ENCODE measurements around the gene TTC28.
"Not testable (repeated sequence)": the region's sequence is repeated elsewhere in the genome, so short reads cannot be mapped to it uniquely, and the experiment has no call there.

The TTC28 gene

GRCh38 chr22:28563636-28564035 is 116.0 kb downstream of the TTC28 start:
- Histone ChIP-seq H3K4me1 (ENCODE audit: control insufficient read depth in 2 of 2, insufficient read depth in 2 of 2, low read length in 2 of 2) (no peaks in the 10 kb centered on the region), H3K27ac (ENCODE audit: low read depth in 2 of 2, low read length in 2 of 2) (no peak overlapping the region), H3K9ac (ENCODE audit: low read depth in 1 of 2, low read length in 2 of 2) (no peak overlapping the region), H3K36me3 (ENCODE audit: control insufficient read depth in 2 of 2, insufficient read depth in 2 of 2, low read length in 2 of 2) (no peaks in the 10 kb centered on the region), H3K4me3 (ENCODE audit: low read length in 2 of 2) (no peak overlapping the region), H3K9me3 (ENCODE audit: control insufficient read depth in 2 of 2, low read length in 2 of 2) (no peaks in the 10 kb centered on the region), H3K27me3 (ENCODE audit: control insufficient read depth in 2 of 2, insufficient read depth in 2 of 2, low read length in 2 of 2) (no peaks in the 10 kb centered on the region)

DNA sequence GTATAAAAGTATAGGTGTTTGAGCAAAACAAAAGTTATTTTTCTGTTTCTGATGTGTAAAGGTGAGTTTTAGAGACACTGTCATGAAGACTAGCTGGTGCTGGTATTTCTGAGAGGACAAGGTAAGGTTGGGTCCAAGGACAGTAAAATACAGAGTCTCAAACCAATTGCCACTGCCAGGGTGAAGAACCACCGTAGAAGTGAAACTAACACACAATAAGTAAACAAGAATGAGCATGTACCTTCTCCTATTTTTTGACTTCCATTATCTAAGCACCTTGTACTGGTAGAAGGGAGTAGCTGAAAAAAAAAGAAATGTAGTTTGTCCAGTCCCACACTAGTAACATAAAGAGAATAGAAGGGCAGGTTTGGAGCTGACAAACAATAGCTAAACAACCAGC is 117.3 kb downstream of the TTC28 start:
- no peaks in the 10 kb centered on the region for H3K27me3 ChIP-seq (ENCODE audit: control insufficient read depth in 2 of 2, insufficient read depth in 2 of 2, low read length in 2 of 2)
- H3K9me3 ChIP-seq (ENCODE audit: control insufficient read depth in 2 of 2, low read length in 2 of 2): no peaks in the 10 kb centered on the region
- no peak overlapping the region for H3K27ac ChIP-seq (ENCODE audit: low read depth in 2 of 2, low read length in 2 of 2)
- H3K4me1 ChIP-seq (ENCODE audit: control insufficient read depth in 2 of 2, insufficient read depth in 2 of 2, low read length in 2 of 2): no peaks in the 10 kb centered on the region
- no peak overlapping the region for H3K9ac ChIP-seq (ENCODE audit: low read depth in 1 of 2, low read length in 2 of 2)
- H3K36me3 ChIP-seq (ENCODE audit: control insufficient read depth in 2 of 2, insufficient read depth in 2 of 2, low read length in 2 of 2): no peaks in the 10 kb centered on the region
- no peak overlapping the region for H3K4me3 ChIP-seq (ENCODE audit: low read length in 2 of 2)

- not testable (repeated sequence) for H3K9ac ChIP-seq (ENCODE audit: low read depth in 1 of 2, low read length in 2 of 2); H3K27ac ChIP-seq (ENCODE audit: low read depth in 2 of 2, low read length in 2 of 2)
These were observed 118.9 kb downstream of the TTC28 start for GRCh38 chr22:28560743-28561101.

GRCh38 chr22:28560046-28560742 is 119.4 kb downstream of the TTC28 start:
- no peak overlapping the region for H3K4me3 ChIP-seq (ENCODE audit: low read length in 2 of 2)
- no peaks in the 10 kb centered on the region for H3K4me1 ChIP-seq (ENCODE audit: control insufficient read depth in 2 of 2, insufficient read depth in 2 of 2, low read length in 2 of 2)
- no peaks in the 10 kb centered on the region for H3K27me3 ChIP-seq (ENCODE audit: control insufficient read depth in 2 of 2, insufficient read depth in 2 of 2, low read length in 2 of 2)
- H3K9me3 ChIP-seq (ENCODE audit: control insufficient read depth in 2 of 2, low read length in 2 of 2): no peaks in the 10 kb centered on the region
- no peak overlapping the region for H3K27ac ChIP-seq (ENCODE audit: low read depth in 2 of 2, low read length in 2 of 2)
- H3K9ac ChIP-seq (ENCODE audit: low read depth in 1 of 2, low read length in 2 of 2): no peak overlapping the region
- no peaks in the 10 kb centered on the region for H3K36me3 ChIP-seq (ENCODE audit: control insufficient read depth in 2 of 2, insufficient read depth in 2 of 2, low read length in 2 of 2)

More at GRCh38 chr22:28560743-28561101, 118.9 kb downstream of the TTC28 start:
- H3K27me3 ChIP-seq (ENCODE audit: control insufficient read depth in 2 of 2, insufficient read depth in 2 of 2, low read length in 2 of 2); H3K9me3 ChIP-seq (ENCODE audit: control insufficient read depth in 2 of 2, low read length in 2 of 2); H3K4me3 ChIP-seq (ENCODE audit: low read length in 2 of 2); H3K36me3 ChIP-seq (ENCODE audit: control insufficient read depth in 2 of 2, insufficient read depth in 2 of 2, low read length in 2 of 2); H3K4me1 ChIP-seq (ENCODE audit: control insufficient read depth in 2 of 2, insufficient read depth in 2 of 2, low read length in 2 of 2): not testable (repeated sequence)

- H3K27me3 ChIP-seq (ENCODE audit: control insufficient read depth in 2 of 2, insufficient read depth in 2 of 2, low read length in 2 of 2): no peaks in the 10 kb centered on the region
- H3K36me3 ChIP-seq (ENCODE audit: control insufficient read depth in 2 of 2, insufficient read depth in 2 of 2, low read length in 2 of 2): no peaks in the 10 kb centered on the region
- H3K27ac ChIP-seq (ENCODE audit: low read depth in 2 of 2, low read length in 2 of 2): no peak overlapping the region
- H3K9ac ChIP-seq (ENCODE audit: low read depth in 1 of 2, low read length in 2 of 2): no peak overlapping the region
- no peak overlapping the region for H3K4me3 ChIP-seq (ENCODE audit: low read length in 2 of 2)
- H3K9me3 ChIP-seq (ENCODE audit: control insufficient read depth in 2 of 2, low read length in 2 of 2): no peaks in the 10 kb centered on the region
- no peaks in the 10 kb centered on the region for H3K4me1 ChIP-seq (ENCODE audit: control insufficient read depth in 2 of 2, insufficient read depth in 2 of 2, low read length in 2 of 2)
These were observed 122.5 kb downstream of the TTC28 start for GRCh38 chr22:28557184-28557583.

DNA sequence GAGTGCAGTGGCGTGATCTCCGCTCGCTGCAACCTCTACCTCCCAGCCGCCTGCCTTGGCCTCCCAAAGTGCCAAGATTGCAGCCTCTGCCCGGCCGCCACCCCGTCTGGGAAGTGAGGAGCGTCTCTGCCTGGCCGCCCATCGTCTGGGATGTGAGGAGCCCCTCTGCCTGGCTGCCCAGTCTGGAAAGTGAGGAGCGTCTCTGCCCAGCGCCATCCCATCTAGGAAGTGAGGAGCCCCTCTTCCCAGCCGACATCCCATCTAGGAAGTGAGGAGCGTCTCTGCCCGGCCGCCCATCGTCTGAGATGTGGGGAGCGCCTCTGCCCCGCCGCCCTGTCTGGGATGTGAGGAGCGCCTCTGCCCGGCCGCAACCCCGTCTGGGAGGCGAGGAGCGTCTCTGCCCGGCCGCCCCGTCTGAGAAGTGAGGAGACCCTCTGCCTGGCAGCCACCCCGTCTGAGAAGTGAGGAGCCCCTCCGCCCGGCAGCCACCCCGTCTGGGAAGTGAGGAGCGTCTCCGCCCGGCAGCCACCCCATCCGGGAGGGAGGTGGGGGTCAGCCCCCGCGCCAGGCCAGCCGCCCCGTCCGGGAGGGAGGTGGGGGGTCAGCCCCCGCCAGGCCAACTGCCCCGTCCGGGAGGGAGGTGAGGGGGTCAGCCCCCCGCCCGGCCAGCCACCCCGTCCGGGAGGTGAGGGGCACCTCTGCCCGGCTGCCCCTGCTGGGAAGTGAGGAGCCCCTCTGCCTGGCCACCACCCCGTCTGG is 126.4 kb downstream of the TTC28 start:
- not testable (repeated sequence) for H3K36me3 ChIP-seq (ENCODE audit: control insufficient read depth in 2 of 2, insufficient read depth in 2 of 2, low read length in 2 of 2); H3K4me3 ChIP-seq (ENCODE audit: low read length in 2 of 2); H3K9me3 ChIP-seq (ENCODE audit: control insufficient read depth in 2 of 2, low read length in 2 of 2); H3K27ac ChIP-seq (ENCODE audit: low read depth in 2 of 2, low read length in 2 of 2); H3K9ac ChIP-seq (ENCODE audit: low read depth in 1 of 2, low read length in 2 of 2); H3K27me3 ChIP-seq (ENCODE audit: control insufficient read depth in 2 of 2, insufficient read depth in 2 of 2, low read length in 2 of 2); H3K4me1 ChIP-seq (ENCODE audit: control insufficient read depth in 2 of 2, insufficient read depth in 2 of 2, low read length in 2 of 2)

DNA sequence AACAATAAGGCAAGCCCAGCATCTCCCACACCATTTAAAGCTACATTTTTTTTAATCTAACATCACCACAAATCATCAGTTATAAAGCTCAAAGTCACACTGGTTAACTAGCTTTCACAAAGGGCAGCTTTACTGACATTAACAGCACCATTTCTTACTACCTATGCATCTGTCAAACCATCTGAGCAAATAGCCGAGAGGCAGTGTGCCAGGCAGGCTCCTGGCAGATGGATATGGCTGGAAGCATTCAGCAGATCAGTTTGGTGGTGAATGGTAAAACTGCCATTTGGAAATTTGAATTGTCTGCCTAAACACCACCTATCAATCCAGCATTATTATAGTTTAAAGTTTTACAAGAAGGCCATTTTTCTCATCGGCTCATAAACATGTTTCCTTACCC is 131.2 kb downstream of the TTC28 start:
- no peaks in the 10 kb centered on the region for H3K4me1 ChIP-seq (ENCODE audit: control insufficient read depth in 2 of 2, insufficient read depth in 2 of 2, low read length in 2 of 2)
- H3K9ac ChIP-seq (ENCODE audit: low read depth in 1 of 2, low read length in 2 of 2): no peak overlapping the region
- no peaks in the 10 kb centered on the region for H3K27me3 ChIP-seq (ENCODE audit: control insufficient read depth in 2 of 2, insufficient read depth in 2 of 2, low read length in 2 of 2)
- no peaks in the 10 kb centered on the region for H3K36me3 ChIP-seq (ENCODE audit: control insufficient read depth in 2 of 2, insufficient read depth in 2 of 2, low read length in 2 of 2)
- no peaks in the 10 kb centered on the region for H3K9me3 ChIP-seq (ENCODE audit: control insufficient read depth in 2 of 2, low read length in 2 of 2)
- H3K4me3 ChIP-seq (ENCODE audit: low read length in 2 of 2): no peak overlapping the region
- no peak overlapping the region for H3K27ac ChIP-seq (ENCODE audit: low read depth in 2 of 2, low read length in 2 of 2)

DNA sequence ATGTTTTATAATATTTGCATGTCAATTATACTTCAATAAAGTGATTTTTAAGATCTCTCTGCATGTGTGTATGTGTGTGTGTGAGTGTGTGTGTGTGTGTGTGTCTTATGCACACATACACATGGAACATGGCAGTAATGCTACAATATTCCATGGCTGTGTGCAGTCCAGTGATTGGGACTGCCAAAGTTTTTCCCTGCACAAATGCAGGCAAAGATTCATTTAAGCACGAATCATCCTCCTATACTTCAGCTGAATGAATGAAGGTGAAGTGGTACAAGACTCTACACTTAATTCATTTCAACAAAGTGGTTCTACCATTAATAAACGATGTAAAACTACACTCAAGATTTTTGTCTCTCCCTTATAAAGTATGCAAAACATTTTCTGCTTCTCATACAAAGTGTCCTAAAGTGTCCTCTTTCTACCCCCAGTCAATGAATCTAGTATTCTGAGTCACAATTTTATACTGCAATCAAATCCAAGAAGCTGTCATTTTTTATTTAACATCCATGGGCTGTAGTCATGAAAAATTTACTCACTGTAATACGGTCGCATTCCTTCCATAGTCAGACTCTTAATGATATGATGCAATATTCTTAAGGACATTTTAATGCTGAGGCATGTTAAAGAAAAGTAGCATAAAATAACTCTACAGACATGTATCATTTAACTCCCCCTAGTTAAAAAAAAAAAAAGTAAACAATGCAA is 132.4 kb downstream of the TTC28 start:
- Histone ChIP-seq H3K27me3 (ENCODE audit: control insufficient read depth in 2 of 2, insufficient read depth in 2 of 2, low read length in 2 of 2) (no peaks in the 10 kb centered on the region), H3K36me3 (ENCODE audit: control insufficient read depth in 2 of 2, insufficient read depth in 2 of 2, low read length in 2 of 2) (no peaks in the 10 kb centered on the region), H3K4me3 (ENCODE audit: low read length in 2 of 2) (no peak overlapping the region), H3K4me1 (ENCODE audit: control insufficient read depth in 2 of 2, insufficient read depth in 2 of 2, low read length in 2 of 2) (no peaks in the 10 kb centered on the region), H3K9ac (ENCODE audit: low read depth in 1 of 2, low read length in 2 of 2) (no peak overlapping the region), H3K27ac (ENCODE audit: low read depth in 2 of 2, low read length in 2 of 2) (no peak overlapping the region), H3K9me3 (ENCODE audit: control insufficient read depth in 2 of 2, low read length in 2 of 2) (no peaks in the 10 kb centered on the region)

GRCh38 chr22:28544431-28544868 is 135.2 kb downstream of the TTC28 start:
- no peaks in the 10 kb centered on the region for H3K36me3 ChIP-seq (ENCODE audit: control insufficient read depth in 2 of 2, insufficient read depth in 2 of 2, low read length in 2 of 2)
- no peak overlapping the region for H3K4me3 ChIP-seq (ENCODE audit: low read length in 2 of 2)
- H3K9me3 ChIP-seq (ENCODE audit: control insufficient read depth in 2 of 2, low read length in 2 of 2): no peaks in the 10 kb centered on the region
- no peaks in the 10 kb centered on the region for H3K27me3 ChIP-seq (ENCODE audit: control insufficient read depth in 2 of 2, insufficient read depth in 2 of 2, low read length in 2 of 2)
- no peaks in the 10 kb centered on the region for H3K4me1 ChIP-seq (ENCODE audit: control insufficient read depth in 2 of 2, insufficient read depth in 2 of 2, low read length in 2 of 2)
- H3K27ac ChIP-seq (ENCODE audit: low read depth in 2 of 2, low read length in 2 of 2): no peak overlapping the region
- H3K9ac ChIP-seq (ENCODE audit: low read depth in 1 of 2, low read length in 2 of 2): no peak overlapping the region

- Histone ChIP-seq H3K27me3 (ENCODE audit: control insufficient read depth in 2 of 2, insufficient read depth in 2 of 2, low read length in 2 of 2) (no peaks in the 10 kb centered on the region), H3K4me3 (ENCODE audit: low read length in 2 of 2) (no peak overlapping the region), H3K9me3 (ENCODE audit: control insufficient read depth in 2 of 2, low read length in 2 of 2) (no peaks in the 10 kb centered on the region), H3K36me3 (ENCODE audit: control insufficient read depth in 2 of 2, insufficient read depth in 2 of 2, low read length in 2 of 2) (no peaks in the 10 kb centered on the region), H3K27ac (ENCODE audit: low read depth in 2 of 2, low read length in 2 of 2) (no peak overlapping the region), H3K4me1 (ENCODE audit: control insufficient read depth in 2 of 2, insufficient read depth in 2 of 2, low read length in 2 of 2) (no peaks in the 10 kb centered on the region), H3K9ac (ENCODE audit: low read depth in 1 of 2, low read length in 2 of 2) (no peak overlapping the region)
These were observed 136.5 kb downstream of the TTC28 start for GRCh38 chr22:28542980-28543621.

Measured in mucosa of rectum (tissue), 2 donors.